Measurements from ENCODE around the gene TPSAB1.

- TF ChIP-seq CTCF (IDR thresholded peaks at IDR 0.05): no peak
- no peak for TF ChIP-seq POLR2A (IDR thresholded peaks at IDR 0.05)
Observed at GRCh38 chr16:1278477-1278876, 38.0 kb downstream of the TPSAB1 start.

Measured in Peyer's patch (tissue), 4 donors.